Measurements from ENCODE around the gene PRDM12.
"Not testable (repeated sequence)": the region's sequence is repeated elsewhere in the genome, so short reads cannot be mapped to it uniquely, and the experiment has no call there.

Gene PRDM12

DNA sequence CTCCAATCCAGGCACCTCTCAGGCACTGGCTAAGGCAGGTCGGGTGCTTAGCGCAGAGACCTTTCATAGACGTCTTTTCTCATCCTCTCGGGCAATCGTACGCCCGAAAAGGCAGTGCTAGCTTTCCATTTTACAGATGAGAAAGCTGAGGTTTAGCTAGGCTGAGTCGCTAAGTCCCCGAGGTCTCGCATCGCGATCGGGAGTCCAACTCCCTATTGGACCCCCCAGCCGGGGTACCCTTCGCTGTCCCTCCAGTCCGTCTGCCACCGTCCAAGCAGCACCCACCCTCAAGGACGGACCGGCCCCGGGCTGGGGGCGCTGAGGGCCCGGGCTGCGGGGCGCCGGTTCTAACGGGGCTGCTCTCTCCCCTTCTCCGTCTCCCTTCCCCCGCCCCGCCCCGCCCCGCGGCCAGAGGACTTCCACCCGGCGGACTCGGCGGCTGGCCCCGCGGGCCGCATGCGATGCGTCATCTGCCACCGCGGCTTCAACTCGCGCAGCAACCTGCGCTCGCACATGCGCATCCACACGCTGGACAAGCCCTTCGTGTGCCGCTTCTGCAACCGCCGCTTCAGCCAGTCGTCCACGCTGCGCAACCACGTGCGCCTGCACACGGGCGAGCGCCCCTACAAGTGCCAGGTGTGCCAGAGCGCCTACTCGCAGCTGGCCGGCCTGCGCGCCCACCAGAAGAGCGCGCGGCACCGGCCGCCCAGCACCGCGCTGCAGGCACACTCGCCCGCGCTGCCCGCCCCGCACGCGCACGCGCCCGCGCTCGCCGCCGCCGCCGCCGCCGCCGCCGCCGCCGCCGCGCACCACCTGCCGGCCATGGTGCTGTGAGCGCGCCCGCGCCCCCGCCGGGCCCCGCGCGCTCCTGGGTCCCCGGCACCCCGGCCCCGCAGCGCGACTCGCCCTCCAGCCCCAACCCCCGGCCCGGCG, 16.7 kb downstream of the PRDM12 start:
- no peaks in the 10 kb centered on the region for H3K36me3 ChIP-seq (ENCODE audit: control insufficient read depth, insufficient read depth, low read length)
- no peak overlapping the region for H3K9ac ChIP-seq (ENCODE audit: low read depth, low read length)
- peaks cover 54% of the 10 kb centered on the region for H3K27me3 ChIP-seq (ENCODE audit: control insufficient read depth, insufficient read depth, low read length)
- H3K4me3 ChIP-seq (ENCODE audit: low read depth, low read length) = peak overlapping the region; percentile 73
- no peak overlapping the region for H3K27ac ChIP-seq (ENCODE audit: low read depth, low read length)
- peaks cover 6% of the 10 kb centered on the region; the same call in 1 of the 2 replicates for H3K9me3 ChIP-seq (ENCODE audit: control insufficient read depth, insufficient read depth, low read length)
- peaks cover 5% of the 10 kb centered on the region; the same call in 1 of the 2 replicates for H3K4me1 ChIP-seq (ENCODE audit: control insufficient read depth, insufficient read depth, low read length)

DNA sequence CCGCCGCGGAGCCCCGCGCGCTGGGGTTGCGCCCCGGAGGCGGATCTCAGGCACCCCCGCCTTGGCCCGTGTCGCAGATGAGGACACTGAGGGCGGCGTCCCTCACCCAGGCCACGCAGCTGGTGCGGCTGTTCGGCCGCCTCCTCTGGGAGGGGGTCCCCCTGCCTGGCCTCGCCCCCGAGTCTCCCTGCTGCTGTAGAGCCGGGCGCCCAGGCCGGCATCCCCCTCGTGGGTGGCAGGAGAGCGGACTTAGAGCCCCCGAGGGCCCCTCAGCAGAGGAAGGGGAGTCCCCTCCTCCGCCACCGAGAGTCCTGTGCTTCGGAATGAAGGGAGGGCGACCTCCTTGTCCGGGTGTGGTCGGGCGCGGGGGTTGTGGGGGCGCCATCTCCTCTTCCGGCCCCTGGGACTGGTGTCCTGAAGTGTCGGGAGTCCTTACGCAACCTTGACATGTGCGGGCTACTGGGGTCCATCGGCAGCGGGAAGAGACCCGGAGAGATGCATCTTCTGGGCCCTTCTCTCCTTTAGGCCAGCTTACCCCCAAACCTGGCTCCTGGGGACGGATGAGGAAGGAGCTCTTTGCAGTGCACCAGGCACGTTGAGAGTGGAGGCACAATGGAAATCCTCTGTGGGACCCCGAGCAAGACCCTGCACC, 17.5 kb downstream of the PRDM12 start:
- no peak overlapping the region for H3K9ac ChIP-seq (ENCODE audit: low read depth, low read length)
- H3K4me3 ChIP-seq (ENCODE audit: low read depth, low read length) = peak overlapping the region; percentile 66
- peaks cover 6% of the 10 kb centered on the region; the same call in 1 of the 2 replicates for H3K9me3 ChIP-seq (ENCODE audit: control insufficient read depth, insufficient read depth, low read length)
- H3K36me3 ChIP-seq (ENCODE audit: control insufficient read depth, insufficient read depth, low read length) = no peaks in the 10 kb centered on the region
- H3K4me1 ChIP-seq (ENCODE audit: control insufficient read depth, insufficient read depth, low read length) = peaks cover 5% of the 10 kb centered on the region; the same call in 1 of the 2 replicates
- no peak overlapping the region for H3K27ac ChIP-seq (ENCODE audit: low read depth, low read length)
- peaks cover 50% of the 10 kb centered on the region for H3K27me3 ChIP-seq (ENCODE audit: control insufficient read depth, insufficient read depth, low read length)

DNA sequence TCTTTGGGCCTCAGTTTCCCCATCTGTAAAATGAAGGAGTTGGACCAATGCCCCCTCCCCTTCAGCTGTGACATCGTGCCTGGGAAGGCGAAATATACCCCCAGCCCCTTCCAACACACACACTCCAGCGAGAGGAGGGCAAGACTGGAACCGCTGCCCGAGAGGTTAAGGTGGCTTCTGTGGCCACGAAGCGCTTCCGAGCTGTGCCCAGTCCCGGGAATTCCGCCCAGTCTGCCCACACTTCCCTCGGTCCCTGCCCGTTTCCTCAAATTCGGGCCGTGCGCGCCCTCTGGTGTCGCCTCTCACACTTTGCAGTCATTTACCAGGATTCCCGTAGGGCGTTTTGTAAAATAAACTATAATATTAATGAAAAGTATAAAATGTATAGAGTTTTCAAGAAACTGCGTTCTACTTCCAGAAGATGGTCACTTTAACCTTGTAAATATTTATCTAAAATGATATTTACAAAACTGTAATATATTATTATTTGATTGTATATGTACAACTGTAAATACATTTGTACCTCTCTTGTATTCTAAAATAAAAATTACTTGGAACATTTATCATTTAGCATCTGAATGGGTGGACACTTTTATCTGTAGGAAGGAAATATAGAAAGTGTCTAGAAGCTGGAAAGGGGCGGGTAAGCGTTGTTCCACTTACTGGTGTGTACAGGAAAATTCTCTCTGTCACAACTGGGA, 18.2 kb downstream of the PRDM12 start:
- peaks cover 6% of the 10 kb centered on the region; the same call in 1 of the 2 replicates for H3K9me3 ChIP-seq (ENCODE audit: control insufficient read depth, insufficient read depth, low read length)
- no peak overlapping the region for H3K9ac ChIP-seq (ENCODE audit: low read depth, low read length)
- peaks cover 46% of the 10 kb centered on the region for H3K27me3 ChIP-seq (ENCODE audit: control insufficient read depth, insufficient read depth, low read length)
- no peak overlapping the region for H3K27ac ChIP-seq (ENCODE audit: low read depth, low read length)
- H3K4me1 ChIP-seq (ENCODE audit: control insufficient read depth, insufficient read depth, low read length) = peaks cover 5% of the 10 kb centered on the region; the same call in 1 of the 2 replicates
- peak overlapping the region; percentile 66; the same call in 1 of the 2 replicates for H3K4me3 ChIP-seq (ENCODE audit: low read depth, low read length)
- H3K36me3 ChIP-seq (ENCODE audit: control insufficient read depth, insufficient read depth, low read length) = no peaks in the 10 kb centered on the region

DNA sequence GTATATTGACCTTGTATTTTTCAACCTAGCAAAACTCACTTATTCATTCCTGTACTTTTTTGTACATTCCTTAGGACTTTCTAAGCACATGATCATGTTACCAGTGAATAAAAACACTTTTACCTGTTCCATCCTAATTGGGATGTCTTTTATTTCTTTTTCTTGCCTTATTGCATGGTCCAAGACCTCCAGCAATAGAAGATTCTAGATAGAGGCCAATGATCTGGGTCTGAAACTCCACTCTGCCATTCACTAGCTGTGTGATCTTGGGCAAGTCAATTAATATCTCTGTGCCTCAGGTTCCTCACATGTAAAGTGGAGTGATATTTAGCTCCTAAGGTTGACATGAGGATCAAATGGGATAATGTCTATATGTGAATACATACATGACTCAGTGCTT, 20.7 kb downstream of the PRDM12 start:
- H3K4me1 ChIP-seq (ENCODE audit: control insufficient read depth, insufficient read depth, low read length) = peaks cover 10% of the 10 kb centered on the region; the same call in 1 of the 2 replicates
- no peak overlapping the region for H3K4me3 ChIP-seq (ENCODE audit: low read depth, low read length)
- peaks cover 22% of the 10 kb centered on the region for H3K27me3 ChIP-seq (ENCODE audit: control insufficient read depth, insufficient read depth, low read length)
- H3K9ac ChIP-seq (ENCODE audit: low read depth, low read length) = no peak overlapping the region
- no peak overlapping the region for H3K27ac ChIP-seq (ENCODE audit: low read depth, low read length)
- H3K36me3 ChIP-seq (ENCODE audit: control insufficient read depth, insufficient read depth, low read length) = no peaks in the 10 kb centered on the region
- peaks cover 6% of the 10 kb centered on the region; the same call in 1 of the 2 replicates for H3K9me3 ChIP-seq (ENCODE audit: control insufficient read depth, insufficient read depth, low read length)

DNA sequence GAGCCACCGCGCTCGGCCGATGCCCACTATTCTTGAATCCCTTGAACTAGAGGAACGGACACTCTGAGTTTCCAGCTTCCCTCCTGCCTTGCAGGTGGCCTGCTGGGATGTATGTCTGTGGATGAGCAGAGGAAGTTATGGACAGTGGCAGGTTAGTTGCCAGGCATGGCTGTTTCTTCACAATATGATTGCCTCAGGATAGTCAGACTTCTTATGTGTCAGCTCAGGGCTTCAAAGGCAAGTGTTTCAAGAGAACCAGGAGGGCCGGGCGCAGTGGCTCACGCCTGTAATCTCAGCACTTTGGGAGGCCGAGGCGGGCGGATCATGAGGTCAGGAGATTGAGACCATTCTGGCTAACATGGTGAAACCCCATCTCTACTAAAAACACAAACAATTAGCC, 21.6 kb downstream of the PRDM12 start:
- H3K4me1 ChIP-seq (ENCODE audit: control insufficient read depth, insufficient read depth, low read length) = peaks cover 10% of the 10 kb centered on the region; the same call in 1 of the 2 replicates
- H3K27me3 ChIP-seq (ENCODE audit: control insufficient read depth, insufficient read depth, low read length) = peaks cover 14% of the 10 kb centered on the region
- not testable (repeated sequence) for H3K27ac ChIP-seq (ENCODE audit: low read depth, low read length); H3K9ac ChIP-seq (ENCODE audit: low read depth, low read length); H3K4me3 ChIP-seq (ENCODE audit: low read depth, low read length); H3K9me3 ChIP-seq (ENCODE audit: control insufficient read depth, insufficient read depth, low read length); H3K36me3 ChIP-seq (ENCODE audit: control insufficient read depth, insufficient read depth, low read length)

DNA sequence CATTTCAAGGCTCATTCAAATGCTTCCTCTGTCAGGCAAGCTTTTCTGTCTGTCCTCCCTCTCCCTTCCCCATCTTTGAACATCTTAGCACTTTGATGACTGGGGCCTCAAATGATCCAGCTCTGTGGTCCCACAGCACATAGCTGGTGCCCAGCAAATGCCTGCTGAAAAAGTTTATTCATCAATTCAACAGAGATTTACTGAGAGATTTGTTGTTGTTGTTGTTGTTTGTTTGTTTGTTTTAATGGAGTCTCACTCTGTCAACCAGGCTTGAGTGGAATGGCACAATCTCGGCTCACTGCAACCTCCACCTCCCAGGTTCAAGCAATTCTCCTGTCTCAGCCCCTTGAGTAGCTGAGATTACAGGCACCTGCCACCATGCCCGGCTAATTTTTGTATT, 23.2 kb downstream of the PRDM12 start:
- H3K27ac ChIP-seq (ENCODE audit: low read depth, low read length) = no peak overlapping the region
- no peak overlapping the region for H3K9ac ChIP-seq (ENCODE audit: low read depth, low read length)
- no peak overlapping the region for H3K4me3 ChIP-seq (ENCODE audit: low read depth, low read length)
- H3K36me3 ChIP-seq (ENCODE audit: control insufficient read depth, insufficient read depth, low read length) = no peaks in the 10 kb centered on the region
- no peaks in the 10 kb centered on the region for H3K27me3 ChIP-seq (ENCODE audit: control insufficient read depth, insufficient read depth, low read length)
- H3K9me3 ChIP-seq (ENCODE audit: control insufficient read depth, insufficient read depth, low read length) = peaks cover 6% of the 10 kb centered on the region; the same call in 1 of the 2 replicates
- peaks cover 10% of the 10 kb centered on the region; the same call in 1 of the 2 replicates for H3K4me1 ChIP-seq (ENCODE audit: control insufficient read depth, insufficient read depth, low read length)

DNA sequence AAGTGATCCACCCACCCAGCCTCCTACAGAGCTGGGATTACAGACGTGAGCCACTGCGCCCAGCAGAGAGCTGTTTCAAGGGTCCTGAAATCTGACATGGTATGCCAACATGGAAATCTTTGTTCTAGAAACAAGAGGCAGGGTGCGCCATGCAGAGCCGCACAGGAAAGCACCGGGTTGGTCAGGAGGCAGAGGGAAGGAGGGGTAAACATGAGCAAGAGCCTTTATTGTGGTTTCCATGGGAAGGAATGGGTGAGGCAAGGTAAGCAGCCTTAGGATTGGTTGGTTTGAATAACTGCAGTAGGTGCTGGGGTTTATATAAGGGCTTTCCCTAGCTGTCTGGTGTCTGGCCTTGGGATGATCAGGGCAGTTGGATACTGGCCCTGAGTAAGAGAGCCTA, 23.7 kb downstream of the PRDM12 start:
- Histone ChIP-seq H3K9ac (ENCODE audit: low read depth, low read length) (no peak overlapping the region), H3K4me1 (ENCODE audit: control insufficient read depth, insufficient read depth, low read length) (peaks cover 14% of the 10 kb centered on the region), H3K9me3 (ENCODE audit: control insufficient read depth, insufficient read depth, low read length) (peaks cover 6% of the 10 kb centered on the region; the same call in 1 of the 2 replicates), H3K4me3 (ENCODE audit: low read depth, low read length) (no peak overlapping the region), H3K27me3 (ENCODE audit: control insufficient read depth, insufficient read depth, low read length) (no peaks in the 10 kb centered on the region), H3K27ac (ENCODE audit: low read depth, low read length) (no peak overlapping the region), H3K36me3 (ENCODE audit: control insufficient read depth, insufficient read depth, low read length) (no peaks in the 10 kb centered on the region)

DNA sequence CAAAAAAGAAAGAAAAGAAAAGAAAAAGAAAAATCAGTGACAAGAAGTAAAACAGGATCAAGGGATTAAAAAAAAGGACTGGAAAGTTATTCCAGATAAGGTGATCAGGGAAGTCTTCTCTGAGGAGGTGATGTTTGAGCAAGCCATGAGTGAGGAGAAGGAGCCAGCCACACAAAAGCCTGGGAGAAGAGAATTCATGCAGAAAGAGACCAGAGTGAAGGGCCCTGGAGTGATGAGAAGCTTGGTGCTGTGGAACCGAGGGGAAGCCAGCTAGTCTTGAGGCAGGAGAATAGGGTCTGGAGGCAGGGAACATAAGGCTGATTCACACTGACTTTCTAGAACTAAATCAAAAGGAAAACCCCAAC, 25.2 kb downstream of the PRDM12 start:
- Histone ChIP-seq H3K4me1 (ENCODE audit: control insufficient read depth, insufficient read depth, low read length) (peaks cover 17% of the 10 kb centered on the region), H3K4me3 (ENCODE audit: low read depth, low read length) (peak overlapping the region; percentile 27; the same call in 1 of the 2 replicates), H3K27me3 (ENCODE audit: control insufficient read depth, insufficient read depth, low read length) (no peaks in the 10 kb centered on the region), H3K9me3 (ENCODE audit: control insufficient read depth, insufficient read depth, low read length) (peaks cover 6% of the 10 kb centered on the region; the same call in 1 of the 2 replicates), H3K36me3 (ENCODE audit: control insufficient read depth, insufficient read depth, low read length) (no peaks in the 10 kb centered on the region), H3K27ac (ENCODE audit: low read depth, low read length) (no peak overlapping the region), H3K9ac (ENCODE audit: low read depth, low read length) (no peak overlapping the region)

DNA sequence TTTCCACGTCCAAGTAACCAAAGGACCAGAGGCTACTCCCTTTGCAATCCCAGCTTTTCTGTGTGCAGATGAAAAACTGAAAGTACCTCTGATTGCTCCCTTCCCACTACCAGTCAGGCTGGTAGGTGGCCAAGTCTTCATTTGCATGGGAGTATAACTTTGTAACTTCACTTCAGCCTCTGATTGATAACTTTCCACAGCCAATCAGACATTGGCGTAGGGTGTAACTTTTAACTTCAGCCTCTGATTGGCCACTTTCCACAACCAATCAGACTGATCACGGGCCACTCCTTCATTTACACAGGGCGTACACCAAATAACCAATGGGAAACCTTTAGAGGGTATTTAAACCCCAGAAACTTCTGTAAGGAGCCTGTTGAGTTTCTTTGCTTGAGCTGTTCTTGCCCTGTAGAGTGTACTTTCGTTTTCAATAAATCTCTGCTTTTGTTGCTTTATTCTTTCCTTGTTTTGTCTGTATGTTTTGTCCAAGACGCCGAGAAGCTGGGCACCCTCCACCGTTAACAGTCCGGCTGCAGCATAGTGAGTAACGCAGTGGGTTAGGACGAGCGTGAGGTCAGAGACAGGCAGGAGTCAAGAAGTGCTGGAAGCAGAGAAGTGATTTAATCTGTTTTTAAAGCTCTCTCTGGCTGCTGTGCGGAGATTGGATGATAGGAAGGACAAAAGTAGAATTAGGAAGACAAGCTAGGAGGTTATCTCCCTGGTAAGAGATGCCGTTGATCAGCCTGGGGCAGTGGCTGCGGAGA, 25.7 kb downstream of the PRDM12 start:
- peaks cover 17% of the 10 kb centered on the region for H3K4me1 ChIP-seq (ENCODE audit: control insufficient read depth, insufficient read depth, low read length)
- peaks cover 2% of the 10 kb centered on the region for H3K36me3 ChIP-seq (ENCODE audit: control insufficient read depth, insufficient read depth, low read length)
- H3K27me3 ChIP-seq (ENCODE audit: control insufficient read depth, insufficient read depth, low read length) = no peaks in the 10 kb centered on the region
- peaks cover 2% of the 10 kb centered on the region; the same call in 1 of the 2 replicates for H3K9me3 ChIP-seq (ENCODE audit: control insufficient read depth, insufficient read depth, low read length)
- H3K4me3 ChIP-seq (ENCODE audit: low read depth, low read length) = peak overlapping the region; percentile 27; the same call in 1 of the 2 replicates
- H3K9ac ChIP-seq (ENCODE audit: low read depth, low read length) = no peak overlapping the region
- no peak overlapping the region for H3K27ac ChIP-seq (ENCODE audit: low read depth, low read length)

DNA sequence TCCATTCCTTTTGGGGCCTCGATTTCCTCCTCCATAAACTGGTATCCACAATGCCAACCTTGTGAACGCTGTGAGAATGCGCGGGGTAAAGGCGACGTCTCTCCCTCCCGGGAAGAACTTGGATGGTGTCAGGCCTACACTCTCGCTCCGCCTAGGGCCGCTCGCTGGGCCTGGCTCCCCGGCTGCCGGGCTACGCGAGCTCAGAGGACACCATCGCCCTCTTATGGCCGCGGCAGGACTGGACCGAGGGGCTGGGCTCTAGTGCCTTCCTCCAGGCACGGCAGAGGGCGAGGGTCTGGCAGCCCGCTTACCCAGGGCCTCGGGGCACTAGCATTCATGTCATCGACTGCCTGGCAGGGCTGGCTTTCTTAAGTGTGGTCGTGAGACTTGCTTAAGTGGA, 27.9 kb downstream of the PRDM12 start:
- Histone ChIP-seq H3K9me3 (ENCODE audit: control insufficient read depth, insufficient read depth, low read length) (no peaks in the 10 kb centered on the region), H3K36me3 (ENCODE audit: control insufficient read depth, insufficient read depth, low read length) (peaks cover 24% of the 10 kb centered on the region), H3K9ac (ENCODE audit: low read depth, low read length) (no peak overlapping the region), H3K27me3 (ENCODE audit: control insufficient read depth, insufficient read depth, low read length) (no peaks in the 10 kb centered on the region), H3K27ac (ENCODE audit: low read depth, low read length) (peak overlapping the region; percentile 33), H3K4me3 (ENCODE audit: low read depth, low read length) (peak overlapping the region; percentile 98; the same call in 1 of the 2 replicates), H3K4me1 (ENCODE audit: control insufficient read depth, insufficient read depth, low read length) (peaks cover 17% of the 10 kb centered on the region)
